Stimulated activated CD4-positive, alpha-beta T cell treated with anti-CD3 and anti-CD28 coated beads, Interleukin-4, amount 100 ng/mL, for 4 hours (primary cell): Measurements from ENCODE around the gene UNKL.

Experiments used
- DNase-seq, 2 experiments: peaks; one replicate each; pipeline ENCODE4 v3.0.0-alpha.2; 2020

UNKL gene

DNA sequence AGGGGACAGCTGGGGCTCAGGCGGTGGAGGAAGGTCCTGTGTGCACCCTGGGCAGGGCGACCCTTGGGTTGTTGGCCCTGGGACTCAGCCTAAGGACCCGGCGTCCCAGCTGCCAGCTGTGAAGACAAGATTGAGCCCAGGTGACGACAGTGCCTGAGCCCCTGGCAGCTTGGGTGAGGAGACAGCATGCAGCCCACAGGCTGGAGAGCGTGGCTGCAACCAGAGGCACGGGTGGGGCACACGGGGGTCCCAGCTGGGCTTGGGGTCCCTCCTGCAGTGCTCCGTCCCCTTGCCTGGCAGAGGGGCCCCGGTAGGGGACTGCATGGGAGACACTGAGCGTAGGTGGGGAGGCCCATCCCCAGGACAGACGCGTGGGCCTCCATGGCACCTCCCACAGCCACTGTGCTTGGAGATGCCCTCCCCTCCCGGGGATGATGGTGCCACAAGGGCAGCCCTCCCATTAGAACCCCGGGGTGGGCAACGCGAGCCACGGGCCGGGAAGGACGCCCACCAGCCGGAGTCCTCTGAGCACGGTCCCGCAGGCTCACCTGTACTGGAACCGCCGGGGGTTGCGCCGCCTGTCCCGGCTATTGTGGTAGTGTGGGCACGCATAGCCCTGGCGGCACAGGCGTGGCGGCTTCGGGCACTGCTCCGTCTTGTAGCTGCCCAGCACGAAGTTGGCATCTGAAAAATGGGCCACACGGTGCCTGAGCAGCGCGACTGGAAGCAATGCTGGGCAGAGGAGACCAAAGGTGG is 15.5 kb downstream of the UNKL start:
- no peak for DNase-seq

DNA sequence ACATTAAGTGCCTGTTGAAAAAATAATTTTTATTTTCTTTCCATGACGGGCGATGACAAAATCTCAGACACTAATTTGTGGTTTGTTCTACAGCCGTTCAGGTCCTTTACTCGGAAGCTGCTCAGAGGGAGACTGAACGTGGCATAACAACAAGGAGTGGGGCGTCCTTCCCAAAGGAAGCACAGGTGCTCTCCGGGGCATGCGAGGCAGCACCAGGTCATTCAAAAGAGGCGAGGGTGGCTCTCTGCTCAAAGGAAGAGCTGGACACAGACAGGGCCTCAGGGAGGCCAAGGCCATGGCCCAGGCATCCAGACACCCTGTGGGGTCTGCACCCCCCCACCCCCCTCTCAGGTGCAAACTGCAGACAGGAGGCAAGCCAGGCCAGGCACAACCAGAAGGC is 16.2 kb downstream of the UNKL start:
- DNase-seq: no peak

DNA sequence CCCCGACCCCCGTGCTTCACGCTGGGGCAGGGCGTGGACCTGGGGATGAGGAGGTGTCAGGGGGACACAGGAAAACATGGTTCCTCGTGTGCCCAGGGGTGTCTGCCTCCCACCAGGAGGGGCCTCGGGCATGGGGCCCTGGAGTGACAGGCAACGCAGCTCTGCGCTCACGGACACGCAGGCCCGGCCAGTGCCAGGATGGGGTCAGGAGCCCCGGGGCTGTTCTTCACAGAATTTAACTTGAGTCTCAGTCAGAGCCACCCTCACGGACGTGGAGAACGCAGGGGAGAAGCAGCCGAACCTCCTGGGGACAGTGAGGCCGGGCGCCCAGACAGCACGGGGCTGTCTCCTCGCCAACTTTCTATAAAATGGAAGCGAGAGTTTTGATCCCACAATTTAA is 16.7 kb downstream of the UNKL start:
- no peak for DNase-seq

DNA sequence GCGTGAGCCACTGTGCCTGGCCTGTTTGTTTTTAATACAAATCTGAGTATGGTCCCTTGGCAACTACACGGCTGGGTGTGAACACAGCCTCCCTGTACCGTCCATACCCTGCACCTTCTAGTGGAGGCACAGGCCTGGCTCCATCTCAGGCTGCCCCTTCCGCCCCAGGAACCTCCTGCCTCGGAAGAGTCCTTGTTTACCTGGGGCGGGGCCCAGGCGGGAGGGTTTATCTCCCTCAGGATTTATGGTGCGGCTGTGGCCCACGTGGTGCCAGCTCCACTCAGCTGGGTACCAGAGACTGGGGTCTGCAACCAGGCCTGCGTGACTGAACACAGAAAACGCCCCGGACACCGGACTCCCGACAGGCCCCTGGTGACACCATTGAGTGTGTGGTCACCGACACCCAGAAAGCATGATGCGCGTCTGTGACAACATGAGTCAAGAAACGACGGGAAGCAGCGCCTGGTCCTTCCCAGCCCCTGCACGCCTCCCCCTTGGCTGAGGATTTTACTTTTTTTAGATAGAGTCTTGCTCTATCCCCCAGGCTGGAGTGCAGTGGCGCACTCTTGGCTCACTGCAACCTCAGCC is 19.0 kb downstream of the UNKL start:
- no peak for DNase-seq

DNA sequence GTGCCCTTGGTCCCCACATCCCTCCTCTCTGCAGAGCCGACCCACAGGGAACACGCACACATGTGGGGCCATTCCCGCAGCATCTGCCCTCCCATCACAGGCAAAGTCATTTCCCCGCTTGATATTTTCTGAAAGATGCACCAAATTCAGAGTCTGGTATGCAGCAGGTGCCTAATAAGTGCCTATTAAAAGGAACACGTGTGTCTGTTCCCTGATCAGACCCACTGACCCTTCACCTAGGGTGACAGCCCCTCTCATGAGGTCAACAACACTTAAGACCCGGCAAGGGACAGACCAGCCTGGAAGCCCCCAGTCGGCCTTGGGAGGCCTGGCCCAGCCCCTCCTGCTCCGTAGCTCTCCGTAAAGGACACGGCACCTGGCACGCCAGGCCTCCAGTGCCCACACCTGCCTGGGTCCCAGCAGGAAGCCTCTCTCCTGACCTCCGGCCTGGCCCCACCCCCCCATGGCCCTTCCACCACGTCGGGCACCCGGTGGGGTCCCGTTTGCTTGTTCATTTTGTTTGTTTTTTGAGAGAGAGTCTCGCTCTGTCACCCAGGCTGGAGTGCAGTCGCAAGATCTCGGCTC is 20.0 kb downstream of the UNKL start:
- DNase-seq: no peak

DNA sequence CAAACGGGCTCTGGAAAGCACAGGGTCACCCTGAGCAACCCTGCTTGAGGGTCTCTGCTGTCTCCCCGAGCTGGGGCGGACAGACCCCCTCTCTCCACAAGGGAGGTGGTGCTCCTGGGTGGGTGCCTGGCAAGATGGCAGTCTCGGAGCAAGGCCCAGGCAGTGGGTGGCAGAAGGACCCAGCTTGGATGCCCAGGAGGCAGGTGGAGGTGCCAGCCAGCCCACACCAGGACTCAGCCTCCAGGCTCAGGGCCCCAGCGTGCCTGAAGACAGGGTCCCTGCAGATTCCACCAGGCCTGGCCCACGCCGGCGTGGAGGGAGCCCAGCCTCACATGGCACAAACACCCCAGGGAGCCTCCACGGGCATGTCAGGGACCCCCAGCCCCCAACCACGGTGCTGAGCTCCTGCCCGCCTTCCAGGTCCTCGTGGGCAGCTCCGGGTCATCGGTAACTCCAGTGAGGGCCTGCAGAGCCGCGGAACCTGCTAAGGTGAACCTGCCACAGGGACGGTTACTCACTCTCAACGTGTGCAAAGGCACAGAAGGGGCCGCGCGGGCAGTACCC is 20.8 kb downstream of the UNKL start:
- DNase-seq: no peak

DNA sequence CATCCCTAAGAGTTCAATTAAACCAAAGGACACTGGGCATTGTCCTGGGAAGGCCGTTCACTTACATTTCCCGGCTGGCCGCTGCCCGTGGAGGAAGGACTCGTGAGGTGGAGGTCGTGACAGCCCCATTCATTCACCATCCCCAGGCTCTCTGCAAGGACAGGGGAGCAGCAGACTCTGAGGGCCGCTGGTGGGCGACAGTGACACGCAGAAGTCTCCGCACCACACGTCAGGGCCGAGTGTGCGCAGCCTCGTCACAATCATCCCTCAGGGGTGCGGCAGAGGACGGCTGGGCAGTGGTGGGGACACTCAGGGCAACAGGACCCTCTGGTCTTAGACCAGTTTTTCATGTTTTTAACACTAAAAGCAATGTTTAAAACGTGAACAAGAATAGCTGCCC is 21.7 kb downstream of the UNKL start:
- no peak for DNase-seq

DNA sequence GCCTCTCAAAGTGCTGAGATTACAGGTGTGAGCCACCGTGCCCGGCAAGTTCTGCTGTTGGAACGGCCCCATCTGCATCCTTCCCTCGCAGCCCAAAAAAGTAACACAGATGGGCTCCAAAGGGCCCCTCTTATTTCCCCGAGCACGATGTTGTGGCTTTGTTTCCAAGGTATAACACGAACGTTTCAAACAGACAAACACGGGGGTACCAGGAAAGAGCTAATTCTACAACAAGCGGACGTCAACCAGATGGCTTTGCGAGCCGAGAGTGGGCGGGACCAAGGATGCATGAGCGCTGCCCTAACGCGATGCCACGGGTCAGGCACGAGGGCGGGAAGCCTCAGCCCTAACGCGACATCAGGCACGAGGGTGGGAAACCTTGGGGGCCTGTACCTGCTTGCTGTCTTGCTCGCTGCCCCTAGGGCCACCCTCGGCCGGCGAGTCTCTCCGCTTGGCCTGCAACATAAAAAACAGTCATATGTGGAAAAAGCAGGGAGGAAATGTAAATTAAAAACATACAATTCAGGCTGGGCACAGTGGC is 24.2 kb downstream of the UNKL start:
- no peak for DNase-seq

DNA sequence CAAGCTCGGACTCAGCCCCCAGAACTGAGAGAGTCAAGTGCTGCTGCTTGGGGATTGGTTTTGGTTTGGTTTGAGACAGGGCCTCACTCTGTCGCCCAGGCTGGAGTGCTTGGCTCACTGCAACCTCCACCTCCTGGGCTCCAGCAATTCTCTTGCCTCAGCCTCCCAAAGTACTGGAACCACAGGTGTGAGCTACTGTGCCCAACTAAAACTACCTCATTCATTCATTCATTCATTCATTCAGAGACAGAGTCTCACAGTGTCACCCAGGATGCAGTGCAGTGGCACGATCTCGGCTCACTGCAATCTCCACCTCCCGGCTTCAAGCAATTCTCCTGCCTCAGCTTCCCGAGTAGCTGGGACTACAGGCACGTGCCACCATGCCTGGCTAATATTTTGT is 24.7 kb downstream of the UNKL start:
- no peak for DNase-seq

DNA sequence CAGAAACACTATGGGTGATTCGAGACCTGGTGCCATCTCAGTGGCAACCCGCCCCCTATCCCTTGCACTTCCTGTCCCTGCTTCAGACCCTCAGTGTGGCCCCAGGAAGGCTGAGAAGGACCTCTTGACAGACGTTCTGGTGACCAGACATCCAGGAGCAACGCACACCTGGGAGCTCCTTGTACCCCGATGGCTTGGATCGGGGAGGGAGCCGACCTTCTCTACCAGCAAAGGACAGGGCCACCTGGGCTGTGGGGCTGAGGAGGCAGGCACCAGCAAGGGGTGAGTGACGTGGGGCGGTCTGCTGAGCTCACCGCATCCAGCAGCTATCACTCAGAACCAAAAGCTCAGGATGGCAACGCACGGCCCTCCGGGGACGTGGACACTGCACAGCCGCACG is 27.2 kb downstream of the UNKL start:
- DNase-seq: no peak

DNA sequence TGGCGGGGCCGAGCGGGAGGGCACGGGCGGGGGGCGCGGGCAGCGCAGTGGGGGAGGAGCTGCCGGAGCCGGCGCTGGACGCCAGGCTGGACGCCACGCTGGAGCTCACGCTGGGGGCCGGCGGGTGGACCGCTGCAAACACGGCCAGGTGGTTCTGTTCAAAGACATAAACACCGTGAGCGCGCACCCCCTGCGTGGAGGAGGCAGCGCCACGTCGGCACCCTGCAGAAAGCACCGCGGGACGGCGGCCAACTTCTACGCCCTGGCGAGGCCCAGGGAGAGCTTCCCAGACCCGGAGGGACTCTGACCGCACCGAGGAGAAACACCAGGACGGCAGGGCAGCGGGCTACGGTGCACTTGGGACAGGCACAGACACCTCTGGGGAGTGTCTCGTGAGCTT is 29.3 kb downstream of the UNKL start:
- no peak for DNase-seq

DNA sequence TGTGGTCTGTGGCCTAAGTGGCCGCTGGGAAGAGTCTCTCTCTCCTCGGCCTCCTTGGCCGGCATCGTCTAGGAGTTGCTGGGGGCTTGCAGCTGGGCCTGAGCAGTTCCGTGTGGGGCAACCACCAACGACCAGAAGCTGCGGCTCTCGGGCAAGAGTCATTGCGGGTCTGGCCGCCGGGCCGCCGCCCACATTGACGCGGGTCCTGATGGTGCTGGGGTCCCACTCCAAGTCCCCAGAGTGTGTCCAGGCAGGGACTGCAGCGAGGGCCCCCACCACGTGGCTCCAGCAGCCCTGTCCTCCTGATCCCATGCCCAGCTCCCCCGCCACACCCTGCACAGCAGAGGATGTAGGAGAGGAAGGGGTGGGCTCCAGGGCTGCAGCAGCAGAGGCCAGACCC is 30.9 kb downstream of the UNKL start:
- DNase-seq: no peak

DNA sequence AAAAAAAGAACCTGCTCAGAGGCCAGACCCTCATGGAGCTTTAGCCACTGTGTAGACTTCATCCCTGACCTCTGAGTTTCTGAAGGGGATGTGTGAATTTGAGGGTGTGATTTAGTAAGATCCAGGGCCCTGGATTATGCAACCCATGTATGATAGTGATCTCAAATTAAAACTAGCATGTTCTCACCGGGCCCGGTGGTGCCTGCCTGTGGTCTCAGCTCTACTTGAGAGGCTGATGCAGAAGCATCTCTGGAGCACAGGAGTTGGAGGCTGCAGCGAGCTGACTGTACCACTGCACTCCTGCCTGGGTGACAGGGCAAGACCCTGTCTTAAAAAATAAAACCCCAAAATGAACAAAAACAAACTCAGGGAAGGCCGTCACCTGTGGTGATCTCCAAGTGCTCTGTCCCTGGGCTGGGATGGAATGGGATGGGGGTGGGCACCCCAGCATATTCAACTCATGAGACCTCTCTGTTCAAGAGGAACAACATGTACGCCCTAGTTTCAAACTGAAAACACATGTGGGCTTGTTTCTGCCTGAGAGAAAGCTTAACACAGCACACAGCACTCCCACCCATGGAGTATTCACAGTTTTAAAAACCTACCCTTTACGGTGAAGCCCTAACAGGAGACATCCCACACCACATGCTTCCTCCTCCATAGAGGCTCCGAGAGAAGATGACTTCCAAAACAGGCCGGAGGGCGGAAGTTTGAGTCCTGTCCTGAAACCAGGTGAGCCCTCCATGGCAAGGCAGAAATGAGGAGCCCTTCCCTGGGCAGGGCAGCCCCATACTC is 32.7 kb downstream of the UNKL start:
- no peak for DNase-seq

DNA sequence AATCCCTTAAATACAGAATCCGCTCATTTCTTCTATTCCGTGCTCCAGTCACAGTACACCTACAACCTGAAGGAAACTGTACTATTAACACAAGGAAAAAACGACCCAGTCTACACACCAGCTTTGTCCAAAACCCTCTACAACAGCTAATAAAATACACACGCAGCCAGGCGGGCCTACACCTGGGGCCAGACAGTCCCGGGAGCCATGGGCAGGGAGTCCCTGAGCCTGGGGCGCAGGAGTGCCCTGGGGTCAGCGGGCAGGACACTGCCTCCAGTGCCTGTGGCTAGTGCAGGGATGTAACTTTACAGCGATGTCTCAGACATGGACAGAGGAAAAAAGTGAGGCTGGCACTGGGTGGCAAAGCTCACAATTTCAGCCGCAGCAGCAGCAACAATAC is 34.3 kb downstream of the UNKL start:
- no peak for DNase-seq

DNA sequence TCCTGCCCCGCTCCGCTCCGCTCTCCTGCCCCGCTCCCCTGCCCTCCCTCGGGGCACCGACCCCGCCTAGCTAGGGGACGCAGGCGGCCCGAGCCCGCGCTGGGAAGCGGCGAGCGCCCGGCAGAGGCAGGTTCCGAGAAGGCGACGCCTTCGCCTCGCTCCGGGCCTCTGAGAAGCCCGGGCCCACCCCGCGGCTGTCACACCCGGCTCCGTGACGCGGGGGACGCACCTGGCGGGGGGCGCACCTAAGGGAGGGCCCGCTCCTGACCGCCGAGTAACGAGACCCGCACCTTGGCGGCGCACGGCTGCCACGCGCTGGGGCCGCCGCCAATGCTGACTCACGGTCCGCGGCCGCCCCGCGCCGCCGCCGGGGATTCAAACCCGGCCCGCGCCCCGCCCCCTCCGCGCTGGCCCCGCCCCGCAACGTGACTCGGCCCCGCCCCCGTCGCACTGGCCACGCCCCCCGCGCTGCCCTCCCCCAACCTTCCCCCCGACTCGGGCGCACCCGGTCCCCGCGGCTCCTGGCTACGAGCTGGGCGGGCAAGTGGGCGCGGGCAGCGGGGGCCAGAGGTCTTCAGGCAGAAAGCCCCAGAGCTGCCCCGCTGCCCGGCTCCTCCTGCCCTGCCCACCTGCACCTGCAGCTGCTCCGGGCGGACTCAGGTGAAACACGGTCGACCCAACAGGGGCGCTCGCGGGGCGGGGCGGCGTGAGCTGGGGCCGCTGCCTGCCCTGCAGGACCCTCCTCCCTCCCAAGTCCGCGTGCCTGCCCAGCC is 35.0 kb downstream of the UNKL start:
- DNase-seq: peak; percentile 60 to 86

DNA sequence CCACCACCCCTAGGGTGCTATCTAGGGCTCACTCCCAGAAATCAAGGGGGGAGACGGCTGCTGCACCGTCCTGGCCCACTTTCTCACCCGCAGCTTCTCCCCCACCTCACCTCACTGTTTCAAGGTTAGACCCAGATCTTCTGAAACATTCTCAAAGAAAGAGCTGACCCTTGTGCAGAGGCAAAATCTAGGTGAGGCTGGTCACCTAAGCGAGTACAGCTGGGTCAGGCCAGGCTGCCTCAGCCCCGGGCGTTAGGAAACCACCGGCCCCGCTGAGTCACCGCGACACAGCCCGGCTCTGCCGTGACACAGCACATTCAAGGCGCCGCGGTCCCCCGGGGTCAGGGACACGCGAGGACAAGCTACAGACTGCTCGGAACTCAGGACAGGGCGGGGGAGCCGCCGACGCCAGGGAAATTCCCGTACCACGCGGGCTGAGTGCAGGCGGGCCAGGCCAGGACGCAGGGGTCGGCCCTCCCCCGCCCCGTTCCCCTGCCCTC is 35.6 kb downstream of the UNKL start:
- peak; percentile 69 to 74 for DNase-seq

DNA sequence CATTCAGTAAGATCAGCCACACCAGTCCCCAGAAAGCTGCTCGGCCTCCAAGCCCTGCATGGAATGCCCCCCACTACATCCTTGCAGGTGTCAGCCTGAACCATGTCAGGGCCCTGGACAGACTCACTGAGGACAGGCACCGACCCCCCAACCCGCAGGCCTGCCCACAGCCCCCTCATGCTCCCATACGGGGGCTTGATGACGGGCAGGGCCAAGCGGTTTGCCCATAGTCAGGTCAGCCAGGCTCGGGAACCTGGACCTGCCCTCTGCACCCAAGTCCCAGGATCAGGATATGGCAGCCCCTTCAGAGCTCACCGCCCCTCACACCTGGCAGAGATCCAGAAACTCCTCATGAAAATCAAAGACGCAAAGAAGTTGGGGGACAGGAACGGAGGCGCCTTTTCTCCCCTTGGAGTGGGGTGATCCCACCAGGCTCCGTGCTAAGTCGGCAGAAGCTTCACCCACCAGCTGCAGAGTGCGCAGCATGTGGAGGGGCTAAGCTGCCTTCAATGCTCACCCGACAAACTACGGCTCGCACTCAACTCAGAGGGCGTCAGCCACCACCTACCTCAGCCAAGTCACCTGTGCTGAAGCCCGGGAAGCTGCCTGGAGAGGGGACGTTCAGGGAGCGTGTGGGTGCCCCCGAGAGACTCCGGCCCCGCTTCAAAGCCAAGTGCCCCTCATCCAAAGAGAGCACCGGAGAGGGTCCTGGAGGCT is 36.3 kb downstream of the UNKL start:
- DNase-seq: no peak

DNA sequence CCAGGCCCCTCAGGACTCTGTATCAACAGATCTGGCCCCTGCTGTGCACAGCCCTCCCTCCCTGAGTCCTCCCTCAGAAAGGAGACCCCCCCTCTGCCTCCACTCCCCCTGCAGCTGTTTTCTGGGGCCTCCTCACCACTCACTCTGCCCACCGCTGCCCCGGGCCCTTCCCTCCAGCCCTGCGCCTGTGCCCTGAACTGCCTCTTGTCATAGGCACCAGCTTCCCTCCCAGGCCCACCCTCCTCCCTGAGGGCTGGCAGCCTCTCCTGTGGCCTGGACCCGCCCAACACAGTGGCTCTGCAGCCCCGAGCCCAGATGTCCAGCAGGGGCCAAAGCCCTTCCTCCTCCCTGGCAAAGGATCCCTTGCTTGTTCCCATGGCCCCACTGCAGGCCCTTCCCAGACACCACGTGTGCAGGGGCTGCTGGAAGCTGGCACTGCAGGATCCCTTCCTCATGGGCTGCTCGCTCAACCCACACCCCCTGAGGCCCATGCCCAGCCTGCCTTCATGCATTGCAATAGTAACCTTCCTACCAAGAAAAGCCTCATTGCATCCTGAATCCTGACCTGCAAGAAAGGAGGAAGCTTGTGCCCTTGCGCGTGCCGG is 37.0 kb downstream of the UNKL start:
- no peak for DNase-seq

DNA sequence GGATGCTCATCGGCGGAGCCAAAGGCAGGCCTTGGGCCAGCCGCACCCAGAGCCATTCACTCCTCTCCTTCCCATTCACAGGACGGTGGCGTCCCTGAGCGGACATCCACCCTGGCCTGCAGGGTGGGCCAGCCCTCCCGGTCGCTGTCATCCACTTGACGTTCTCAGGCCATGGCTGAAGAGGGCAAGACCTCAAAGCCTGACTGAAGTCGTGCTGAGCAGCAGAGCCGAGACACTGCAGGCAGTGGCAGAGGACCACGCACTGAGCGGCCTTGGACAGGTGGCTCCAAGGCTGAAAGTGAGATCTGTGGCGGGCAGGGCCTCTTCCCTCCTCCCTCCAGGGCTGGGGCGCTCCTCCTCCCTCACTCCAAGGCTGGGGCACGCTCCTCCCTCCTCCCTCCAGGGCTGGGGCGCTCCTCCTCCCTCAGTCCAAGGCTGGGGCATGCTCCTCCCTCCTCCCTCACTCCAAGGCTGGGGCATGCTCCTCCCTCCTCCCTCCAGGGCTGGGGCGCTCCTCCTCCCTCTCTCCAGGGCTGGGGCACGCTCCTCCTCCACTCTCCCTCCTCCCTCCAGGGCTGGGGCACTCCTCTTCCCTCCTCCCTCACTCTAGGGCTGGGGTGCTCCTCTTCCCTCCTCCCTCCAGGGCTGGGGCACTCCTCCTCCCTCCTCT is 38.6 kb downstream of the UNKL start:
- DNase-seq: no peak

DNA sequence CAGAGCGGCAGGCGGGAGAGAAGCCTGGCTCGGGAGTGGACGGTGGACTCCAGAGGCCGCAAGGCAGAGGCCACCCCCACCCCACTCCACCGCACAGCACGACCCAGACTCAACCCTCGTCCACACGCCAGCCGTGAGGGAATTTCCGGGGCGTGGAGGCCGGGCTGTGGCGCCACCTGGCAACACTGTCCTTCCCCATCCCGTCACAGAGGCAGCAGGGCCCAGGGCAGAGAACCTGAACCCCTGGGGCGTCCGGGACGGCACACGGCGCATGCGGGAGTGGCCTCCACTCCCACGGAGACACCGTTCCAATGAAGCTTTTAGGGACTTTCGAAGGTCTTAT is 39.2 kb downstream of the UNKL start:
- no peak for DNase-seq
